Activated T-cell treated with anti-CD3 and anti-CD28 coated beads for 24 hours (primary cell): ENCODE data around the gene CREBRF.
A peak's percentile ranks its signal among the peaks of the same experiment; 100 is the strongest.
"Not testable (repeated sequence)": the region's sequence is repeated elsewhere in the genome, so short reads cannot be mapped to it uniquely, and the experiment has no call there.

ENCODE experiments used
- DNase-seq: peaks from one replicate; pipeline ENCODE4 v3.0.0-alpha.2; 2020; ENCODE audit warnings: low read depth

CREBRF gene

GRCh38 chr5:173035904-173036707 lies 20.0 kb upstream of the CREBRF start:
- no peak for DNase-seq

DNA sequence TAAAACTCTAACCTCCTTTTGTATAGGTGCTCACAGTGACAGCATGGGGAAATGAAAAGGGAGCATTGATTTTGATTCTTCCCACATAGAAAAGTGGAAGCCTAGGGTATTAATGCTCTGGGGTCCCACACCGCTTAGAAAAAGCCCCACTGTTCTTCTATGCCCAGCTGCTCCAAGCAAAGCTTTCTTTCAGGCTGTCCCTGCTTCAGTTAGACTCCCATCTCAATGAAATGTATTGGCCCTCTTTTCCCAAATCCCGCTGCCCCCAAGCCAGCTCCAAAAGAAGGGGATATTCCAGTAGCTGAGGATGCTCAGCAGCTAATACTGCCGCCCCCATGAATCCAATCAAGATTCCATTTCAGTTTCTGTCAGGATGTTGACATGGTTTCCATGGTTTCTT lies 17.0 kb upstream of the CREBRF start:
- no peak for DNase-seq

DNA sequence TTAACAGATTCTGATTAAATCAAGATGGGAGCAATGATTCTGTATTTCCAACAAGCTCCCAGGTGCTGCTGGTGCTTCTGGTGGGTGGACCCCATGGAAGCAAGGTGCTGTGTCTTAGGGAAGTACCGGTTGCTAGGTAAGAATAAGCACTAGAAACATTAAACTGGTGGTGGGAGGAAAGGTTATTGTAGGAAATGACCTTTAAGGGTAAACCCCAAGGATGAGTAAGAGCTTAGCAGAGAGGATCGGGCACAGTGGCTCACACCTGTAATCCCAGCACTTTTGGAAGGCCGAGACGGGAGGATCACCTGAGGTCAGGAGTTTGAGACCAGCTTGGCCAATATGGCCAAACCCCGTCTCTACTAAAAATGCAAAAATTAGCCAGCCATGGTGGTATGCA lies 16.2 kb upstream of the CREBRF start:
- DNase-seq: no peak

DNA sequence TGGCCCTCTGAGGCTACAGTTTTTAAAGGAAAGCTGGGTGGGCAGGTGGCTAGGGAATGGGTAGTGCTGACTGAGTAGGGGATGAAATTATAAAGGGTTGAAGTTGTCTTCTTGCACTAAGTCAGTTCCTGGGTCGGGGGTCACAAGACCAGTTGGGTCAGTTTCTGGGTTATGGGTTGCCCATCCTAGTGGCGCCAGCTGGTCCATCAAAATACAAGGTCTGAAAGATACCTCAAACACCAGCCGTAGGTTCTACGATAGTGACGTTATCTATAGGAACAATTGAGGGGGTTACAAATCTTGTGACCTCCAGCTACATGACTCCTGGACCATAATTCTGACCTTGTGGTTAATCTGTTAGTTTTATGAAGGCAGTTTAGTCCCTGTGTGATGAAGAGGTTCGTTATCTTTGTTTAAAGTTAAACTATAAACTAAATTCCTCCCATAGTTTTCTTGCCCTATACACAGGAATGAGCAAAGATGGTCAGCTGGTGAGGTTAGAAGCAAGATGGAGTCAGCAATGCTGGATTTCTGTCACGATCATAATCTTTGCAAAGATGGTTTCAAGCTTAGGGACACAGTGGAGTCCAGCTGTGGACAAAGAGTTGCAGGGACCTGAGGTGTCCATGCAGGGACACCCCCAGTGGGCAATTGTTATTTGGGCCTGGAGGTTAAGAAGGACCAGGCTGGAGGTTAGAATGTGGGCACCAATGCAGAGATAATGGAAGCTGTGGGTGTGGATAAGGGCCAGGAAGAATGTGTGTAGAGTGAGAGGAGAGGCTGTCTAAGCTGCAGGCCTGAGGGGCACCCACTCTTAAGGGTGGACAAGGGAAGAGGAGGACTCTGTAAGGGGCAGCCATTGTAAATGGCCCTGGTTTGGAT lies 14.0 kb upstream of the CREBRF start:
- DNase-seq: no peak

DNA sequence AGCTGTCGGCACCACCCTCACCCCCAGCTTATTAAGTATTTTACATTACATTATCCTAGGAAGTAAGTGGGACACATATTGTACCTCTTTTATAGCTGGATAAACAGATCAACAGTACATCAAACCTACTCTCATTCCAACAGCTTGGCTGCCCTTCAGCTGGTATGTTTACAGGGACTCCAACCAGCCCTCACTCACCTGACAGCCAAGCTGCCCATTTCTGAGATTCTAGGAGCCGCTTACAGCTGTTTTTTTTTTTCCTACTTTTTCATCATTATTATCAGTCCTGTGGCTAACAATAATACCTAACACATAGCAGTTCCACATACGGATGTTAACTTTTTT lies 13.4 kb upstream of the CREBRF start:
- DNase-seq: no peak

GRCh38 chr5:173045474-173045873 lies 10.7 kb upstream of the CREBRF start:
- DNase-seq: no peak

- DNase-seq: not testable (repeated sequence)
Measured at GRCh38 chr5:173047096-173047837, 8.9 kb upstream of the CREBRF start.

- no peak for DNase-seq
Measured at GRCh38 chr5:173047838-173048105, 8.4 kb upstream of the CREBRF start.

DNA sequence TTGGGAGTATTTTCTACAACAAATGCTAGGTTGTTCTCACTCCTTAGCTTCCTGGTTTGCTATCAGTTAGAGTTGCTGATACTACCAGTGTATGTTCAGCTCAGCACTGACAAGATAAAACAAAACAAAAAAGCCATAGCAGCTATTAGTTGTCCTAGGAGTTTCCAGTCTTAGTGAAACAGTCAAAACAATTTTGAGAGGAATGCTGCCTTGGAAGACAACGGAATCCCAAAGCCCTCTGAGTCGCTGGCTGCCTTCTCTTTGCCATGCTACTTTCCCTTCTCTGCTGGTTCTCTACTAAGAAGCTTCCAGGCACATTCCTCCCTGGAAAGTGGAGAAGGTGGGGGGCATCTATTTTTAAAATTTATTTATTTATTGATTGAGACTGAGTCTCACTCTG lies 5.4 kb upstream of the CREBRF start:
- no peak for DNase-seq

DNA sequence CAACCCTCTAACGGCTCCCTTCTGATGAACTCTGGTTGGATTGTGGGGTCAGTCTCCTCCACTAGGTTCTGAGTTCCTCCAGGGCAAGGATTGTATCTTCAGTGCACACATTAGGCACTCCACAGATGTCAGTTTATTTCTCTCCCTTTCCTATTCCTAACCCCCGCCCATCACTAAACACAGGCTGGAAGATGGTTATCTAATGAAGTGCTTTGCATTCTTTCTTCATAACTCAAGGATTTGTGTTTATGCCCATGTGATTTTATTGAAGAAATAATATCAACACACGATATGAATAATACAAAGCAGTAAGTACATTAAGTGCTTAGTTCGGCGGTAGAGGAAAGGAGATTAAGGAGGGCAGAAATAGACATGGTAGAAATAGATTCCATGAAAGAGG lies 4.4 kb upstream of the CREBRF start:
- no peak for DNase-seq

DNA sequence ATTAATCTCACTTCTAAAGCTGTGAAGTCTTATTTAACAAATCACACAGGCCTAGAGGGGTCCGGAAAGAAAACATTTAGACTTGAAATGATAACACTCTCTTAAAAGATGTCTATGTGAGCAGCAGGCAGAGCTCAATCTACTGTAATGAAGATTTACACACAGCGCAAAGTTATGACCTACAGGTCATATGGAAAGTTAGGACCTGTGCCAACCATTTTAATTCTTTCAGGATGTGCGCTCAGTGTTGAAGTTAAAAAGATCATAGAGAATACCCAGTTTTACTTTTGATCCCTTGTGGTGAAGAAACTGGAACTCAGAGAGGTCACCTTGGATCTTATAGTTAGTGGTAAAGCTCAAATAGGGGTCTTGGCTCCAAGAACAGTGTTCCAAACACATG lies 3.1 kb upstream of the CREBRF start:
- no peak for DNase-seq

GRCh38 chr5:173055042-173055721 lies 970 bp upstream of the CREBRF start:
- no peak for DNase-seq

- DNase-seq: no peak
Measured at GRCh38 chr5:173055722-173055982, 500 bp upstream of the CREBRF start.

DNA sequence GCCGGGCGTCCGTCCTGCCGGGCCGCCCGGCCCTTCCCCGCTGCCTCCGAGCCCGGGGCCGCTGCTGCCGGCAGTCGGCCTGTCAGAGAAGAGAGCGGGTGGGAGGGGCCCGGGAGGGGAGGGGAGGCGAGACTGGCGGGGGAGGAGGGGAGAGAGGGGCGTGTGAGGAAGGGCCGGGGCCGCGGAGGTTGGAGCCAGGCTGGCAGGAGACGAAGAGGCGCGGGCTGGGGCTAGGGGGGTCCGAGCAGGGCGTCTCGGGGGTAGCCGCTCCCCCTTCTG lies 570 bp downstream of the CREBRF start:
- no peak for DNase-seq

DNA sequence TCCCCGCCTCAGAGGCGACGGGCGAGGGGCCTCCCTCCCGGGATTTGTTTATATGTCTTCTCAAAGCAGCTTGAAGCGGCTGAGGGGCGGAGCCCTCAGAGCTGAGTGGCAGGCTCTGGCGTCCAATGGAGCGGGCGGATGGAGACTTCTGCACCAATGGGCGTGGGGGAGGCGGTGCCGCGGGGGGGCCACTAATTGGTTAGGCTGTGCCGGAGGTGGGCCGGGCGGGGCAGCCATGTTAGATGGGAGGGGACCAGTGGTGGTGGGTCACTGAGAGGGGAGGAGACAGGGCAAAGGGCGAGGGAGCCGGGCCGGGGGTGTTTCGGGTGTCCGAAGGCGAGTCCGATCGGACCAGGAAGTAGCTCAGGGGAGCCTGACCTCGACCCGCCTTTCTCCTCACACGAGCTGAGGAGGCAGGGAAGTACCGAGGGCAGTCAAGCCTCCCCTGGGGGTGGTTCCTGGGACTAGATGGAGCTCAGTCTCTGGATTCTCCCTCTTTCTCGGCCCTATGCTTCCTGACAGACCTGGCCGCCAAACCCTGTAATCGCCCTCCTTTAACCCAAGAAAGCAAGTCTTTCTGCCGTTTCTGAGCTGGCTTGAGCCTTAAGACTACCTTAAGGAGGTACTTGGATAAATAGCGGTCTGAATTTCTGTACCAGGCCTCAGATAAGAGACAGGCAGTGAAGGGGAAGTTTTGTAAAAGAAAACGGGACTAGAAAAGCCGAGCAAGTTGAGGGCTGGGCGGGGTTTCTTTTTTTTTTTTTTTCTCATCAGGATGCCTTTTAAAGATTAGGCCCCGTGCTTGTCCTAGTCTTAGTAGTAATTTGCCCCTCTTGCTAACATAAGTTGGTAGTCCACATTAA lies 1.1 kb downstream of the CREBRF start:
- DNase-seq: peak; percentile 99

- DNase-seq: no peak
Measured at GRCh38 chr5:173062141-173062540, 6.0 kb downstream of the CREBRF start.

GRCh38 chr5:173065155-173065554 lies 9.0 kb downstream of the CREBRF start:
- DNase-seq: no peak

- no peak for DNase-seq
Measured at GRCh38 chr5:173069671-173070070, 13.5 kb downstream of the CREBRF start.

DNA sequence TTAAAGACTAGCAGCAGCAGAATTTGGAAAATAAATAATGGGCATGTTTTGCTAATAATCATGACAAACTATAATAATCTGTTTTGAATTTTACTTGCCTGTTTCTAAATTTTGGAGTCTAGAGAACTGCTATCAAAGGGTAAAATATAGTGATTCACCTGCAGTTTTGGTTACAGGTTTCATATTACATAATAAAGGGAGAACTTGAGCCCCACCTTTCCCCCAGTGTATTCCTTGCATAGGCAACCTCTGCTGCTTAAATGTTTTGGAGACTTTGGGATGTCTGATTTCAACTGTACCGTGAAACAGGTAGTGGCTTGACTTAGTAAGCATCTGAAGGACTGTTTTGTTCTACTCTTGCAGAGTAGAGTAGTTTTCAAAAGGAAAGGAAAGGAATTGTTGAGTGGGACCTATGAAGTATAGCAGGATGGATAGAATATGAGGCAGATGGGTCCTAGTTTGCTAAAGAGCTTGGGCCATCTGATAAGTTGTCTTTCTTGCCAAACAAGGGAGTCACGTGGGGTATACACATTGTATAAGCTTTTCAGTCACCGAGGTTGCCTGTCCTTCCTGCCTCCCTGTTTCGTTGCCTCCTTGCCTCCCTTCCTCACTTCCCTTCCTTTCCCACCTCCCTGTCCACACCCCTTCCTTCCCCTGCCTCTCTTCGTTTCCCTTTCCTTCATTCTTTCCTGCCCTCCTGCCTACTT lies 19.1 kb downstream of the CREBRF start:
- no peak for DNase-seq

DNA sequence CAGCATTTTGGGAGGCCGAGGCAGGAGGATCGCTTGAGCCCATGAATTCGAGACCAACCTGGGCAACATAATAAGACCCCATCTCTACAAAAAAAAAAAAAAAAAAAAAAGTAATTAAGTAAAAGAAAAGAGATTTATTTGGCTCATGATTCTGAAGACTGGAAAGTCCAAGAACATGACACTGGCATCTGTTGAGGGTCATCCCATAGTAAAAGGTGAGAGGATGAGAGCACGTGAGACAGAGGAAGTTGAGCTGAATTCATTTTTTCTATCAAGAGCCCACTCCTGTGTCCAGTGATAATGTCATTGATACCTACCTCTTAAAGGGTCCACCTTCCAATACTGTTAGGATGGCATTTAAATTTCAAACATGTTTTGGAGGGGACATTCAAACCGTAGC lies 19.8 kb downstream of the CREBRF start:
- DNase-seq: no peak

- not testable (repeated sequence) for DNase-seq
Measured at GRCh38 chr5:173076471-173076870, 20.3 kb downstream of the CREBRF start.
